ENCODE results near the gene KCTD5.
A peak's percentile ranks its signal among the peaks of the same experiment; 100 is the strongest.

Gene KCTD5

DNA sequence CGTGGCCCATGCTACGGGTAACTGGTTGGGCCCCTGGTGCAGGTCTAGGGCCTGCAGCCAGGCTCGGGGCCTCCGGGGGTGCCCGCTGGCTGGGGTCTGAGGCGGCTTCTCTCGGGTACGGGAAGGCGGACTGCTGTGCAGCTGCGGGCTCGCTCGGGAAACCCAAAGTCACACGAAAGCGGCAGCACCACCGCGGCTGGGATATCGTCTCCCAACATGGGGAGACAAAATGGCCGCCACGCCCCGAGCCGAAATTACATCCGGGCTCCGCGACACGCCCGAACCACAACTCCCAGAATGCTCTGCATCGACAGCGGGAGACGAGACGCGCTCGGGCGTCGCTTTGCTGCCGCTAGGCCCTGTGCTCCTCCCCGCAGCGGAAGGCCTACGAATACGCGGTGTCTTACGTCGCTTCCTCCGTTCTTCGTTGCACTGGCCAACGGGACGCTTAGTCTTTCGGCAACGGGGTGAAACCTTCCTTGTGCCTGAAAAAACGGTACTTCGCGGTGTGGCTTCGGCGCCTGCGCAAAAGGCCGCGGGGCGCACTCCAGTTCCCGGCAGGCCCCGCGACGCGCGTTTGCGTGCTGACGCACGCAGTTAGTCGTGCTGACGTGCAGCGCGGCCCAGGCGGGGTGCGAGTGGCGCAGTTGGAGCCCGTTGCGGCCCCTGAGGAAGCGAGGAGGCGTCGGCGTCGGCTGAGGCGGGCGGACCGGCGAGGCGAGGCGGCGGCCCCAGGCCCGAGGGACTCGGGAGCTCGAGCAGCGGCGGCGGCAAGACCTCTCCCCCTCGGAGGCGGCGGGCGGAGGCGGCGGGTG is 69.9 kb downstream of the KCTD5 start, which contains the start of gene SRRM2:
SRRM2 (plus strand) TSS at position 604 of the 815 bp plus-strand sequence. CDS start 3,727 bp downstream, outside the sequence.
- peak; percentile 98 for DNase-seq (ENCODE audit: low spot score)

- peak; percentile 88 for DNase-seq (ENCODE audit: low spot score)
Measured at GRCh38 chr16:2752850-2753732, 70.8 kb downstream of the KCTD5 start.

DNA sequence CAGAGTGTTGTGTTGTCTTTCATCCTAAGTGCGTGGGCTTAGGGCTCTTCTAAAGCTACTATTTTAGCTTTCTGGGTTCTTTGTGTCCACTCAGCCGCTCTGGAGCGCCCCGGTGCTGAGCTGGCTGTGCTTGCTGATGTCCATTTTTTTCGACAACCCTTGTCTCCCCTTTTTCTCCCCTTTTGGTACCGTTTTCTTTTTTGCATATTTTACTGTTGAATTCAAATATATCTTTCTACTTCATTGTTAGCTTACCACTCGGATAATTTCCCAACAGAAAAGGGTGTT is 71.4 kb downstream of the KCTD5 start:
- DNase-seq (ENCODE audit: low spot score) = no peak

DNA sequence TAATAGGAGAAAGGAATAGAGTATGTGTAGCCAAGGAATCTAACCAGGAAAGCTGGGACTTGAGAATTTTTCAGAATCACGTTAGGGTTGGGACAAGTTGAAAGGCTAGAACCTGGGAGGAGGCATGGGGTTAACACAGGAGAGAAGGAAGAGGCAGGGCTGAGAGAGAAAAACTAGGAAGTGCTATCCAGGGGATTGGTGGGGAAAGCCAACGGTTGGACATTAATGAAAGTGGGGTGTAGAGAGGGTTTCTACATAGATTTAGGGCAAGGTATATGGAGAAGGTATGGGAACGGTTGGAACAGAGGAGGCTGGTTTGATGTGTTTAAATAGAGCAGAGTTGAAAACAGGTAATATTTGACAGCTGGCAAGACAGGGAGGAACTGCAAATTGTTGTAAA is 72.8 kb downstream of the KCTD5 start:
- DNase-seq (ENCODE audit: low spot score) = no peak

- no peak for DNase-seq (ENCODE audit: low spot score)
Measured at GRCh38 chr16:2756288-2757015, 74.1 kb downstream of the KCTD5 start.

- DNase-seq (ENCODE audit: low spot score) = no peak
Measured at GRCh38 chr16:2757344-2757743, 75.0 kb downstream of the KCTD5 start.
